ENCODE results near the gene ANKHD1.
"Not testable (repeated sequence)": the region's sequence is repeated elsewhere in the genome, so short reads cannot be mapped to it uniquely, and the experiment has no call there.

The ANKHD1 gene

GRCh38 chr5:140381972-140382371 lies 19.7 kb upstream of the ANKHD1 start:
- DNase-seq = no peak

- DNase-seq = no peak
These were observed 18.8 kb upstream of the ANKHD1 start for GRCh38 chr5:140382866-140383265.

GRCh38 chr5:140383300-140383699 lies 18.3 kb upstream of the ANKHD1 start:
- no peak for DNase-seq

GRCh38 chr5:140388052-140388451 lies 13.6 kb upstream of the ANKHD1 start:
- no peak for DNase-seq

GRCh38 chr5:140391312-140391711 lies 10.3 kb upstream of the ANKHD1 start:
- no peak for DNase-seq

- DNase-seq = no peak
These were observed 9.9 kb upstream of the ANKHD1 start for GRCh38 chr5:140391732-140392131.

- no peak for DNase-seq
These were observed 7.9 kb upstream of the ANKHD1 start for GRCh38 chr5:140393738-140394137.

GRCh38 chr5:140398379-140398811 lies 3.2 kb upstream of the ANKHD1 start:
- DNase-seq = no peak

GRCh38 chr5:140399979-140400729 lies 1.5 kb upstream of the ANKHD1 start:
- DNase-seq = no peak

GRCh38 chr5:140400730-140401361 lies 787 bp upstream of the ANKHD1 start:
- peak; percentile 93 for DNase-seq

GRCh38 chr5:140402258-140403074 lies 833 bp downstream of the ANKHD1 start:
- no peak for DNase-seq

GRCh38 chr5:140403613-140404012 lies 2.0 kb downstream of the ANKHD1 start:
- no peak for DNase-seq

- no peak for DNase-seq
These were observed 7.2 kb downstream of the ANKHD1 start for GRCh38 chr5:140408750-140409241.

- DNase-seq = no peak
These were observed 11.6 kb downstream of the ANKHD1 start for GRCh38 chr5:140413230-140413629.

GRCh38 chr5:140417235-140417634 lies 15.6 kb downstream of the ANKHD1 start:
- DNase-seq = no peak

GRCh38 chr5:140418862-140419520 lies 17.4 kb downstream of the ANKHD1 start:
- no peak for DNase-seq

GRCh38 chr5:140420226-140420570 lies 18.6 kb downstream of the ANKHD1 start:
- DNase-seq = no peak

- no peak for DNase-seq
These were observed 19.2 kb downstream of the ANKHD1 start for GRCh38 chr5:140420665-140421361.

- not testable (repeated sequence) for DNase-seq
These were observed 19.7 kb downstream of the ANKHD1 start for GRCh38 chr5:140421375-140421774.

- DNase-seq = no peak
These were observed 22.0 kb downstream of the ANKHD1 start for GRCh38 chr5:140423609-140424008.

- no peak for DNase-seq
These were observed 22.5 kb downstream of the ANKHD1 start for GRCh38 chr5:140424135-140424534.

GRCh38 chr5:140427726-140428125 lies 26.1 kb downstream of the ANKHD1 start:
- not testable (repeated sequence) for DNase-seq

Measured in amniotic stem cell (primary cell).